Lung (tissue), 12 donors: Measurements from ENCODE around the gene FBXO10. TPM values are rescaled to one million over a fixed set of nuclear protein-coding genes. Genes with fewer than 3 reads are reported as not detected.
"Not testable (repeated sequence)": the region's sequence is repeated elsewhere in the genome, so short reads cannot be mapped to it uniquely, and the experiment has no call there.

Experiments
- ATAC-seq: fragments of 200-7000 bp; cut with Tn5 transposase; one replicate; pipeline ENCODE4 v1.9.1; 2020; ENCODE audit warnings: moderate number of reproducible peaks; ENCODE audit not compliant: insufficient read depth, low FRiP score
- DNase-seq, 3 donors: peaks; one replicate each; pipeline ENCODE4 v3.0.0-alpha.2; 2013 to 2017
- H3K27ac ChIP-seq, 2 donors: one replicate each; pipeline ENCODE4 v1.5.1; 2013; ENCODE audit warnings: mild to moderate bottlenecking in 2 of 2, moderate library complexity in 2 of 2, control low read depth in 1 of 2, inconsistent platforms in 1 of 2, low read depth in 1 of 2, low read length in 1 of 2
- H3K27me3 ChIP-seq, 3 donors: one replicate each; pipeline ENCODE4 v1.5.1; 2013; ENCODE audit warnings: low read length in 2 of 3; ENCODE audit not compliant: control insufficient read depth in 3 of 3, insufficient read depth in 3 of 3
- H3K36me3 ChIP-seq, 4 donors: one replicate each; pipeline ENCODE4 v1.5.1; 2013; ENCODE audit warnings: low read length in 4 of 4, mild to moderate bottlenecking in 1 of 4, moderate library complexity in 1 of 4; ENCODE audit not compliant: control insufficient read depth in 4 of 4, insufficient read depth in 4 of 4
- H3K4me1 ChIP-seq, 5 donors: one replicate each; pipeline ENCODE4 v1.5.1; 2013; ENCODE audit warnings: low read length in 5 of 5, mild to moderate bottlenecking in 2 of 5, moderate library complexity in 1 of 5; ENCODE audit not compliant: control insufficient read depth in 5 of 5, insufficient read depth in 5 of 5
- H3K4me3 ChIP-seq: one replicate; pipeline ENCODE4 v1.5.1; 2013; ENCODE audit warnings: mild to moderate bottlenecking, control low read depth, moderate library complexity
- H3K9ac ChIP-seq, 2 donors: one replicate each; pipeline ENCODE4 v1.5.1; 2013; ENCODE audit warnings: low read length in 2 of 2, control low read depth in 1 of 2; ENCODE audit not compliant: insufficient read depth in 1 of 2
- H3K9me3 ChIP-seq, 4 donors: one replicate each; pipeline ENCODE4 v1.5.1; 2013; ENCODE audit warnings: low read length in 3 of 4, mild to moderate bottlenecking in 1 of 4, moderate library complexity in 1 of 4; ENCODE audit not compliant: control insufficient read depth in 4 of 4, insufficient read depth in 3 of 4
- CTCF ChIP-seq: IDR thresholded peaks from 2 replicates; pipeline ENCODE4 v1.5.1; 2012; ENCODE audit warnings: mild to moderate bottlenecking; ENCODE audit errors: control extremely low read depth, extremely low read depth
- WGBS, 2 donors: extraction: QIAGEN DNeasy Blood & Tissue Kit; methylation state at CpG; one replicate each; pipeline ENCODE4 v1.1.7; 2013; 5-methylcytosine and 5-hydroxymethylcytosine counted together
- polyA plus RNA-seq, 2 donors: library from polyadenylated mRNA; stranded (reverse); fragments of 200-250 nt; gene quantifications; one replicate each; pipeline ENCODE4 v1.2.1, GENCODE V29; 2013
- total RNA-seq, 2 donors: library from RNA; depleted of rRNA in 1 of 2; stranded (reverse); fragments of >200 nt in 1 of 2; gene quantifications; one replicate each; pipeline ENCODE4 v1.2.1, GENCODE V29; 2014 to 2021
- donor health status: control.
- donor health status: control.
- donor health status: Bipolar disorder and iron deficiency.
- donor health status: healthy.
- donor health status: DM: yes; HTN: yes; CAD: no.

Gene FBXO10
- total and polyA plus RNA-seq, 4 donors: 2.6 to 6.3 (median 4.0) TPM

- H3K9me3 ChIP-seq: no peaks in the 10 kb centered on the region
- TF ChIP-seq CTCF: no peak
- no peaks in the 10 kb centered on the region for H3K36me3 ChIP-seq
- WGBS, 2 donors: 86 to 96% methylated on average over 3 of the region's 3 CpGs
- no peak overlapping the region for H3K4me3 ChIP-seq
- ATAC-seq (no peak), DNase-seq (no peak)
- H3K27me3 ChIP-seq: peaks cover 0 to 2% (median 2%) of the 10 kb centered on the region in 3 donors
- H3K27ac ChIP-seq: no peak overlapping the region
- peaks cover 0 to 6% (median 0%) of the 10 kb centered on the region in 5 donors for H3K4me1 ChIP-seq
- H3K9ac ChIP-seq: no peak overlapping the region
Observed at GRCh38 chr9:37480759-37481158, 95.4 kb downstream of the FBXO10 start.

GRCh38 chr9:37477987-37478619 is 98.1 kb downstream of the FBXO10 start:
- ATAC-seq, H3K9me3 ChIP-seq, H3K4me3 ChIP-seq, H3K9ac ChIP-seq, H3K27me3 ChIP-seq, H3K27ac ChIP-seq, DNase-seq, H3K4me1 ChIP-seq, H3K36me3 ChIP-seq: not testable (repeated sequence)
- WGBS, 2 donors: 62 to 71% methylated on average over 5 of the region's 5 CpGs

- WGBS, 2 donors: 94% methylated on average over 4 of the region's 4 CpGs
- H3K9me3 ChIP-seq, H3K36me3 ChIP-seq, DNase-seq, ATAC-seq, H3K27me3 ChIP-seq, H3K27ac ChIP-seq, H3K4me1 ChIP-seq, H3K9ac ChIP-seq, H3K4me3 ChIP-seq: not testable (repeated sequence)
Observed at GRCh38 chr9:37477443-37477842, 98.7 kb downstream of the FBXO10 start.

GRCh38 chr9:37476930-37477329 is 99.2 kb downstream of the FBXO10 start:
- H3K9me3 ChIP-seq: peaks cover 0 to 3% (median 1%) of the 10 kb centered on the region in 4 donors
- DNase-seq: no peak

More at GRCh38 chr9:37476930-37477329, 99.2 kb downstream of the FBXO10 start:
- WGBS, 2 donors: 80 to 83% methylated on average over 11 of the region's 11 CpGs
- peaks cover 0 to 2% (median 2%) of the 10 kb centered on the region in 3 donors for H3K27me3 ChIP-seq
- no peak for TF ChIP-seq CTCF
- no peak overlapping the region for H3K9ac ChIP-seq
- H3K27ac ChIP-seq: no peak overlapping the region
- no peak for ATAC-seq
- H3K4me1 ChIP-seq: peaks cover 0 to 1% (median 0%) of the 10 kb centered on the region in 5 donors
- no peaks in the 10 kb centered on the region for H3K36me3 ChIP-seq
- no peak overlapping the region for H3K4me3 ChIP-seq
